ENCODE results near the gene PHACTR4. TPM values are rescaled to one million over a fixed set of nuclear protein-coding genes. Genes with fewer than 3 reads are reported as not detected.

Gene PHACTR4
- total and polyA plus RNA-seq, 9 of the 15 experiments (the other 6 are each of a cell fraction or from before 2014, with no cell fraction given), result 6.4 to 43.6 (median 14.2) TPM

DNA sequence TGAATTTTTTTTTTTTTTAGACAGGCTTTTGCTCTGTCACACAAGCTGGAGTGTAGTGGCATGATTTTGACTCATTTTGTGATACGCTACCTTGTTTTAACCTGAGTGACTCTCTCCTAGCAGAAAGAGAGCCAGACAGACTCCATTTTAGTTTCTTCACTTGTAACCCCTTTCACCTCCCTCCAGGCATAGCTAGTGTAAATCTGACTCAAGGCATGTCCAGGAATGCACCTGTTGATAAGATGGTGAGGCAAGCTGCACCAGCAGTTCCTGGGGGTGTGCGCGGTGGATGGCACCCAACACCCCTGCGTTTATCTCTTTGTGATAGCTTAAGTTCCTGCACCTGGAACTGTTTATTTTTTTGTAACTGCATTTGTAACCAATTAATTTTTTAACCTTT is 4.7 kb upstream of the PHACTR4 start:
- POLR2A ChIA-PET, result interaction anchor here (0.5 to 1.7 kb wide), 4 partner anchors 9 to 217 kb away, joined by 3 to 5 read pairs (median 4); no protein-coding TSS in a partner anchor
- Histone ChIP-seq H3K36me3 (ENCODE audit: control insufficient read depth, insufficient read depth, low read length) (no peaks in the 10 kb centered on the region), H3K27me3 (ENCODE audit: control insufficient read depth in 2 of 2, insufficient read depth in 2 of 2, low read length in 2 of 2) (no peaks in the 10 kb centered on the region), H3K27ac (ENCODE audit: extremely low read depth, low read depth, low read length) (no peak overlapping the region), H2AFZ (ENCODE audit: low read depth, low read length) (no peak overlapping the region), H3K9me1 (ENCODE audit: control insufficient read depth, insufficient read depth, low read length) (no peaks in the 10 kb centered on the region), H3K9me3 (replicated peaks; ENCODE audit: control insufficient read depth, insufficient read depth, low read depth, low read length) (no peaks in the 10 kb centered on the region), H4K20me1 (replicated peaks; ENCODE audit: control insufficient read depth, insufficient read depth, low read length) (no peaks in the 10 kb centered on the region), H3K79me2 (ENCODE audit: control insufficient read depth, insufficient read depth, low read length) (peaks cover 3% of the 10 kb centered on the region; the same call in 2 of the 3 replicates), H3K9ac (ENCODE audit: insufficient read depth in 1 of 2, low read depth in 2 of 2, low read length in 2 of 2) (no peak overlapping the region), H3K4me3 (no peak overlapping the region), H3K4me2 (ENCODE audit: insufficient read depth, low read length) (no peak overlapping the region), H3K4me1 (replicated peaks in 1 of 2; ENCODE audit: control insufficient read depth in 2 of 2, insufficient read depth in 2 of 2, low read length in 2 of 2) (peaks cover 5 to 20% of the 10 kb centered on the region in 2 experiments; a peak in 4 of 5 replicates)
- in situ Hi-C loops (cut with MboI) (no loop called here), intact Hi-C loops (cut with micrococcal nuclease) (loop anchor here (5.0 kb wide), 1 partner anchor 152 kb away; no protein-coding TSS in a partner anchor)
- CTCF ChIA-PET (ENCODE audit: low intra/inter-chr PET ratio), result no interaction called here
- 43% methylated on average over 4 of the region's 4 CpGs for WGBS (ENCODE audit: insufficient coverage, low coverage, missing lambda C conversion rate)
- no peak for ATAC-seq
- no peak for DNase-seq (ENCODE audit: extremely low read depth in 1 of 4, low spot score in 3 of 4)
- FAIRE-seq, result no peak
- no TSS peak for BruUV-seq (replicated peaks)
- TF ChIP-seq KDM1A (IDR thresholded peaks at IDR 0.05) (0 out of 4 replicates have a peak, but pooled peaks of 1 of the 2 experiments have one; percentile 13), CTBP1 (IDR thresholded peaks at IDR 0.05; ENCODE audit: borderline replicate concordance) (no peak), MEF2D (tag; conservative IDR thresholded peaks at IDR 0.05; ENCODE audit: low read depth) (peak; percentile 46; the same call in 1 of the 2 replicates), TAF7 (tag; IDR thresholded peaks at IDR 0.05) (peak; percentile 34; the same call in 1 of the 2 replicates), MECOM (CRISPR knock-in tag; IDR thresholded peaks at IDR 0.05) (0 out of 2 replicates have a peak, but pooled peaks have one; percentile 19), NEUROD1 (IDR thresholded peaks at IDR 0.05; ENCODE audit: borderline replicate concordance, low read depth, low read length, partially characterized antibody) (no peak), PTTG1 (tag; IDR thresholded peaks at IDR 0.05; ENCODE audit: low read depth) (peak; percentile 80), NR2C1 (IDR thresholded peaks at IDR 0.05) (no peak), NR2C1 (tag; IDR thresholded peaks at IDR 0.05) (0 out of 2 replicates have a peak, but pooled peaks have one; percentile 25), ATF7 (IDR thresholded peaks at IDR 0.05) (no peak), TEAD2 (tag; IDR thresholded peaks at IDR 0.05) (0 out of 2 replicates have a peak, but pooled peaks have one; percentile 16), NR4A1 (CRISPR knock-in tag; IDR thresholded peaks at IDR 0.05) (no peak), NR4A1 (tag; IDR thresholded peaks at IDR 0.05) (peak; percentile 63; the same call in 1 of the 2 replicates)
- TF ChIP-seq, protein P1, sequence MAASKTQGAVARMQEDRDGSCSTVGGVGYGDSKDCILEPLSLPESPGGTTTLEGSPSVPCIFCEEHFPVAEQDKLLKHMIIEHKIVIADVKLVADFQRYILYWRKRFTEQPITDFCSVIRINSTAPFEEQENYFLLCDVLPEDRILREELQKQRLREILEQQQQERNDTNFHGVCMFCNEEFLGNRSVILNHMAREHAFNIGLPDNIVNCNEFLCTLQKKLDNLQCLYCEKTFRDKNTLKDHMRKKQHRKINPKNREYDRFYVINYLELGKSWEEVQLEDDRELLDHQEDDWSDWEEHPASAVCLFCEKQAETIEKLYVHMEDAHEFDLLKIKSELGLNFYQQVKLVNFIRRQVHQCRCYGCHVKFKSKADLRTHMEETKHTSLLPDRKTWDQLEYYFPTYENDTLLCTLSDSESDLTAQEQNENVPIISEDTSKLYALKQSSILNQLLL (CRISPR knock-in tag; IDR thresholded peaks at IDR 0.05; ENCODE audit: borderline replicate concordance), result no peak
- TF ChIP-seq, protein P2, sequence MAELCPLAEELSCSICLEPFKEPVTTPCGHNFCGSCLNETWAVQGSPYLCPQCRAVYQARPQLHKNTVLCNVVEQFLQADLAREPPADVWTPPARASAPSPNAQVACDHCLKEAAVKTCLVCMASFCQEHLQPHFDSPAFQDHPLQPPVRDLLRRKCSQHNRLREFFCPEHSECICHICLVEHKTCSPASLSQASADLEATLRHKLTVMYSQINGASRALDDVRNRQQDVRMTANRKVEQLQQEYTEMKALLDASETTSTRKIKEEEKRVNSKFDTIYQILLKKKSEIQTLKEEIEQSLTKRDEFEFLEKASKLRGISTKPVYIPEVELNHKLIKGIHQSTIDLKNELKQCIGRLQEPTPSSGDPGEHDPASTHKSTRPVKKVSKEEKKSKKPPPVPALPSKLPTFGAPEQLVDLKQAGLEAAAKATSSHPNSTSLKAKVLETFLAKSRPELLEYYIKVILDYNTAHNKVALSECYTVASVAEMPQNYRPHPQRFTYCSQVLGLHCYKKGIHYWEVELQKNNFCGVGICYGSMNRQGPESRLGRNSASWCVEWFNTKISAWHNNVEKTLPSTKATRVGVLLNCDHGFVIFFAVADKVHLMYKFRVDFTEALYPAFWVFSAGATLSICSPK (IDR thresholded peaks at IDR 0.05; ENCODE audit: borderline replicate concordance), result no peak
- TF ChIP-seq, protein P3, sequence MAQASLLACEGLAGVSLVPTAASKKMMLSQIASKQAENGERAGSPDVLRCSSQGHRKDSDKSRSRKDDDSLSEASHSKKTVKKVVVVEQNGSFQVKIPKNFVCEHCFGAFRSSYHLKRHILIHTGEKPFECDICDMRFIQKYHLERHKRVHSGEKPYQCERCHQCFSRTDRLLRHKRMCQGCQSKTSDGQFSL (CRISPR knock-in tag; IDR thresholded peaks at IDR 0.05), result no peak
- TF ChIP-seq, protein P3 (tag; IDR thresholded peaks at IDR 0.05), result 0 out of 4 replicates have a peak, but pooled peaks of 1 of the 2 experiments have one; percentile 49
- TF ChIP-seq, protein P4, sequence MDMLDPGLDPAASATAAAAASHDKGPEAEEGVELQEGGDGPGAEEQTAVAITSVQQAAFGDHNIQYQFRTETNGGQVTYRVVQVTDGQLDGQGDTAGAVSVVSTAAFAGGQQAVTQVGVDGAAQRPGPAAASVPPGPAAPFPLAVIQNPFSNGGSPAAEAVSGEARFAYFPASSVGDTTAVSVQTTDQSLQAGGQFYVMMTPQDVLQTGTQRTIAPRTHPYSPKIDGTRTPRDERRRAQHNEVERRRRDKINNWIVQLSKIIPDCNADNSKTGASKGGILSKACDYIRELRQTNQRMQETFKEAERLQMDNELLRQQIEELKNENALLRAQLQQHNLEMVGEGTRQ (CRISPR knock-in tag; IDR thresholded peaks at IDR 0.05), result no peak

Measured in K562 (cell line).